Trophoblast cell (in vitro differentiated cells and primary cell): Measurements from ENCODE around the gene ABCC8.

Experiments used
- DNase-seq, 2 donors: peaks; one replicate each; pipeline ENCODE4 v3.0.0-alpha.2; 2016
- H2AFZ ChIP-seq: 2 replicates; pipeline ENCODE4 v1.6.1; 2013; ENCODE audit warnings: low read length, moderate library complexity, mild to moderate bottlenecking; ENCODE audit not compliant: insufficient read depth, poor library complexity
- H2AK5ac ChIP-seq: 2 replicates; pipeline ENCODE4 v1.6.1; 2013; ENCODE audit warnings: mild to moderate bottlenecking, low read length
- H2BK120ac ChIP-seq: 2 replicates; pipeline ENCODE4 v1.6.1; 2013; ENCODE audit warnings: low read length, mild to moderate bottlenecking, moderate library complexity; ENCODE audit not compliant: insufficient read depth, poor library complexity
- H2BK12ac ChIP-seq: 2 replicates; pipeline ENCODE4 v1.6.1; 2013; ENCODE audit warnings: mild to moderate bottlenecking, low read length, moderate library complexity
- H2BK5ac ChIP-seq: 2 replicates; pipeline ENCODE4 v1.6.1; 2013; ENCODE audit warnings: low read length, low read depth, moderate library complexity, mild to moderate bottlenecking; ENCODE audit not compliant: poor library complexity
- H3K14ac ChIP-seq: 2 replicates; pipeline ENCODE4 v1.6.1; 2013; ENCODE audit warnings: mild to moderate bottlenecking, low read length
- H3K18ac ChIP-seq: 2 replicates; pipeline ENCODE4 v1.6.1; 2013; ENCODE audit warnings: mild to moderate bottlenecking, low read length
- H3K23ac ChIP-seq: 2 replicates; pipeline ENCODE4 v1.6.1; 2013; ENCODE audit warnings: low read length
- H3K27ac ChIP-seq: 2 replicates; pipeline ENCODE4 v1.5.1; 2013; ENCODE audit warnings: low read depth, mild to moderate bottlenecking, inconsistent platforms, low read length, moderate library complexity
- H3K27me3 ChIP-seq: 2 replicates; pipeline ENCODE4 v1.6.1; 2013; ENCODE audit warnings: inconsistent platforms, mild to moderate bottlenecking, low read length, moderate library complexity; ENCODE audit not compliant: insufficient read depth
- H3K36me3 ChIP-seq, 2 experiments: 1 replicate in 1 of 2; 2 replicates in 1 of 2; pipeline ENCODE4 v1.6.1; 2013; ENCODE audit warnings: low read length in 2 of 2, mild to moderate bottlenecking in 2 of 2, moderate library complexity in 1 of 2; ENCODE audit not compliant: insufficient read depth in 2 of 2, control insufficient read depth in 1 of 2
- H3K4ac ChIP-seq: 2 replicates; pipeline ENCODE4 v1.6.1; 2013; ENCODE audit warnings: low read depth, mild to moderate bottlenecking, low read length, moderate library complexity
- H3K4me1 ChIP-seq, 2 experiments: 1 replicate in 1 of 2; 2 replicates in 1 of 2; pipeline ENCODE4 v1.6.1; 2013; ENCODE audit warnings: low read length in 2 of 2, mild to moderate bottlenecking in 2 of 2, moderate library complexity in 1 of 2; ENCODE audit not compliant: insufficient read depth in 2 of 2, control insufficient read depth in 1 of 2
- H3K4me2 ChIP-seq: 2 replicates; pipeline ENCODE4 v1.6.1; 2013; ENCODE audit warnings: inconsistent platforms, mild to moderate bottlenecking, low read length, moderate library complexity
- H3K4me3 ChIP-seq: 2 replicates; pipeline ENCODE4 v1.5.1; 2013; ENCODE audit warnings: mild to moderate bottlenecking, low read depth, low read length, inconsistent platforms
- H3K79me1 ChIP-seq: one replicate; pipeline ENCODE4 v1.6.1; 2013; ENCODE audit warnings: low read length
- H3K79me2 ChIP-seq: 2 replicates; pipeline ENCODE4 v1.6.1; 2013; ENCODE audit warnings: low read length, mild to moderate bottlenecking; ENCODE audit not compliant: control insufficient read depth, insufficient read depth, poor library complexity
- H3K9ac ChIP-seq: 2 replicates; pipeline ENCODE4 v1.6.1; 2013; ENCODE audit warnings: mild to moderate bottlenecking, low read length
- H3K9me3 ChIP-seq: 2 replicates; pipeline ENCODE4 v1.6.1; 2013; ENCODE audit warnings: low read depth, mild to moderate bottlenecking, control low read depth, inconsistent platforms, low read length; ENCODE audit not compliant: insufficient read depth
- H4K12ac ChIP-seq: 2 replicates; pipeline ENCODE4 v1.6.1; 2013; ENCODE audit warnings: low read depth, mild to moderate bottlenecking, low read length, moderate library complexity
- H4K8ac ChIP-seq: 2 replicates; pipeline ENCODE4 v1.6.1; 2013; ENCODE audit warnings: low read depth, mild to moderate bottlenecking, low read length, moderate library complexity
- H4K91ac ChIP-seq: one replicate; pipeline ENCODE4 v1.6.1; 2013; ENCODE audit warnings: low read depth, mild to moderate bottlenecking, low read length, moderate library complexity
- WGBS: extraction: QIAGEN DNeasy Blood & Tissue Kit; methylation state at CpG from one replicate; pipeline ENCODE4 v1.1.7; 2013; ENCODE audit warnings: missing lambda C conversion rate; ENCODE audit not compliant: insufficient read length, insufficient coverage; ENCODE audit errors: extremely low coverage; 5-methylcytosine and 5-hydroxymethylcytosine counted together

ABCC8 gene

DNA sequence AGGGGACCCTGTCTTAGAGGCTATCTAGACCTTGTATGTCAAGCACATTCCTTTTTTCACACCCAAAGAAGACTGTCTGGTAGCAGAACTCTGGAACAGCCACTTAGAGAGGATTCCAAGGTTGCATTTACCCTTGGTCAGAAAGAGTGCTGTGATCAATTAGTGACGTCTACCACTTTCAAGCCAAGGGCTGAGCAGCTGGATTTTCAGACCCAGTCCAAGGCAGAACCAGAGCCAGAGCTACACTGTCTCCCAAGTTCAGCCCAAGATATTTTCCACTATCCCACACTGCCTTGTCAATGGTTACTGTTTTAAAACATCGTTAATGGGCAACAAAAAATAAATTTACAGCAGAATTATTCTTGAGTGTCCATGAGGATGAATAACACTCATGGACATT, 24.0 kb downstream of the ABCC8 start:
- Histone ChIP-seq H3K4me3 (no peak overlapping the region), H3K27ac (no peak overlapping the region), H3K27me3 (no peaks in the 10 kb centered on the region), H4K12ac (no peak overlapping the region), H3K9me3 (no peaks in the 10 kb centered on the region), H3K4me2 (no peak overlapping the region), H3K18ac (no peak overlapping the region), H2AFZ (no peak overlapping the region), H3K79me1 (no peaks in the 10 kb centered on the region), H3K14ac (no peak overlapping the region), H3K4ac (no peak overlapping the region), H2BK120ac (no peak overlapping the region), H3K79me2 (no peaks in the 10 kb centered on the region), H3K36me3 (no peaks in the 10 kb centered on the region), H4K8ac (no peak overlapping the region), H2BK12ac (no peak overlapping the region), H3K9ac (no peak overlapping the region), H4K91ac (no peak overlapping the region), H3K4me1 (no peaks in the 10 kb centered on the region), H2BK5ac (no peak overlapping the region), H2AK5ac (no peak overlapping the region), H3K23ac (no peak overlapping the region)
- no CpG with 5 or more reads among the region's 2 CpGs for WGBS
- no peak for DNase-seq

DNA sequence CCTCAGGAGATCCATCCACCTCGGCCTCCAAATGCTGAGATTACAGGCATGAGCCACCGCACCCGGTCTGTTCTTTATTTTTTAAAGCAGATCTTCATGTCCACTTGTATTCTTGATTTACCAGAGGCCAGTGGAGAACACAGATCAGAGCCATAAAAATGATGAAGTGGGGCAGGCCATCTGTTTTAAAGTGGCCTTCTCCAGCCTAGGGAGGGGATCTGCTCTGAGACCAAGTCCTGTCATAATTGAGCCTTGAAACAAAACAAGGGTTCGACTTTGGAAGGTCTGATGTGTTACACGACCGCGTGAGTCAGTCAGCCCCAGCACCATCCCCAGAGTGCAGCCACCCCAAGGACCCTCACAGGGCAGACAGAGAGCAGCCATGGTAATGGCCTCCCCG, 27.5 kb downstream of the ABCC8 start:
- Histone ChIP-seq H2BK5ac (no peak overlapping the region), H3K27ac (no peak overlapping the region), H2AFZ (no peak overlapping the region)

GRCh38 chr11:17446482-17446881, 30.2 kb downstream of the ABCC8 start:
- no peak overlapping the region for H3K4me2 ChIP-seq
- H3K18ac ChIP-seq, result no peak overlapping the region
- H2AFZ ChIP-seq, result no peak overlapping the region
- no peak overlapping the region for H4K12ac ChIP-seq
- H3K79me2 ChIP-seq, result no peaks in the 10 kb centered on the region
- H3K4me3 ChIP-seq, result no peak overlapping the region
- WGBS, result no CpG with 5 or more reads among the region's 2 CpGs
- H3K79me1 ChIP-seq, result no peaks in the 10 kb centered on the region
- no peak overlapping the region for H4K91ac ChIP-seq
- H2AK5ac ChIP-seq, result no peak overlapping the region
- no peak overlapping the region for H2BK120ac ChIP-seq
- no peak overlapping the region for H3K23ac ChIP-seq
- no peak overlapping the region for H3K9ac ChIP-seq
- H2BK5ac ChIP-seq, result no peak overlapping the region
- H4K8ac ChIP-seq, result no peak overlapping the region
- no peaks in the 10 kb centered on the region for H3K4me1 ChIP-seq
- no peaks in the 10 kb centered on the region for H3K9me3 ChIP-seq
- no peaks in the 10 kb centered on the region for H3K27me3 ChIP-seq
- H2BK12ac ChIP-seq, result no peak overlapping the region
- no peak overlapping the region for H3K14ac ChIP-seq
- no peak overlapping the region for H3K27ac ChIP-seq
- no peak for DNase-seq
- no peaks in the 10 kb centered on the region for H3K36me3 ChIP-seq
- H3K4ac ChIP-seq, result no peak overlapping the region

More for the DNA sequence above, 27.5 kb downstream of the ABCC8 start:
- no peak for DNase-seq
- Histone ChIP-seq H3K14ac (no peak overlapping the region), H4K8ac (no peak overlapping the region), H2AK5ac (no peak overlapping the region), H3K4me3 (no peak overlapping the region), H2BK120ac (no peak overlapping the region), H3K4ac (no peak overlapping the region), H3K18ac (no peak overlapping the region), H3K4me1 (no peaks in the 10 kb centered on the region), H2BK12ac (no peak overlapping the region), H3K27me3 (no peaks in the 10 kb centered on the region), H3K9ac (no peak overlapping the region), H4K12ac (no peak overlapping the region), H4K91ac (no peak overlapping the region), H3K36me3 (no peaks in the 10 kb centered on the region), H3K9me3 (no peaks in the 10 kb centered on the region), H3K4me2 (no peak overlapping the region), H3K79me2 (no peaks in the 10 kb centered on the region), H3K79me1 (no peaks in the 10 kb centered on the region), H3K23ac (no peak overlapping the region)
- no CpG with 5 or more reads among the region's 8 CpGs for WGBS

- H3K27me3 ChIP-seq, result no peaks in the 10 kb centered on the region
- H4K8ac ChIP-seq, result no peak overlapping the region
- no peak overlapping the region for H3K27ac ChIP-seq
- H4K91ac ChIP-seq, result no peak overlapping the region
- no peak overlapping the region for H2AK5ac ChIP-seq
- no peak overlapping the region for H3K18ac ChIP-seq
- no peak for DNase-seq
- H4K12ac ChIP-seq, result no peak overlapping the region
- no peaks in the 10 kb centered on the region for H3K9me3 ChIP-seq
- no peak overlapping the region for H2BK5ac ChIP-seq
- H2AFZ ChIP-seq, result no peak overlapping the region
- no peak overlapping the region for H3K4ac ChIP-seq
- no peak overlapping the region for H3K23ac ChIP-seq
- no peak overlapping the region for H3K4me3 ChIP-seq
- no peak overlapping the region for H3K14ac ChIP-seq
- no peaks in the 10 kb centered on the region for H3K79me1 ChIP-seq
- H2BK12ac ChIP-seq, result no peak overlapping the region
- H3K4me1 ChIP-seq, result no peaks in the 10 kb centered on the region
- no peaks in the 10 kb centered on the region for H3K36me3 ChIP-seq
- no CpG with 5 or more reads among the region's 5 CpGs for WGBS
- H3K4me2 ChIP-seq, result no peak overlapping the region
- no peak overlapping the region for H3K9ac ChIP-seq
- no peak overlapping the region for H2BK120ac ChIP-seq
- no peaks in the 10 kb centered on the region for H3K79me2 ChIP-seq
These were observed 31.3 kb downstream of the ABCC8 start for GRCh38 chr11:17445240-17445795.
